PC-9 (cell line): ENCODE measurements around the gene HFM1. TPM values are rescaled to one million over a fixed set of nuclear protein-coding genes. Genes with fewer than 3 reads are reported as not detected.

Experiments
- BruUV-seq: library from RNA; stranded (reverse); fragments of 400-500 nt; replicated peaks from 2 replicates; lab custom pipeline; 2021; lab: Mats Ljungman, UMichigan
- CTCF ChIA-PET: fragments of 300-600 bp; sonication (Branson Sonifier 250); formaldehyde crosslinking; loops from one replicate; lab custom pipeline; 2022; ENCODE audit warnings: antibody characterized with exemption; lab: Charles Lee
- POLR2A ChIA-PET: fragments of 300-600 bp; sonication (Branson Sonifier 250); formaldehyde crosslinking; loops from one replicate; lab custom pipeline; 2022; ENCODE audit warnings: antibody characterized with exemption; ENCODE audit not compliant: unreplicated experiment; lab: Charles Lee
- DNase-seq, 2 experiments: peaks; one replicate each; pipeline versions ENCODE4 v3.0.0 to v3.0.0-alpha.2; 2015 to 2022; ENCODE audit warnings: mixed read lengths in 1 of 2
- H2AFZ ChIP-seq: fragments of 200-600 bp; sonication (generic); 2 replicates; pipeline ENCODE4 v1.8.1; 2017; ENCODE audit warnings: antibody characterized with exemption
- H3F3A ChIP-seq: fragments of 200-600 bp; sonication (generic); 2 replicates; pipeline ENCODE4 v1.8.1; 2017; ENCODE audit warnings: antibody characterized with exemption, mild to moderate bottlenecking, low read depth; ENCODE audit not compliant: insufficient read depth
- H3K27ac ChIP-seq: fragments of 200-600 bp; sonication (generic); 2 replicates; pipeline ENCODE4 v1.6.1; 2016; ENCODE audit warnings: mixed run types
- H3K27me3 ChIP-seq: fragments of 200-600 bp; sonication (generic); 2 replicates; pipeline ENCODE4 v1.6.1; 2016; ENCODE audit warnings: low read depth, mixed run types; ENCODE audit not compliant: insufficient read depth
- H3K36me3 ChIP-seq: fragments of 200-600 bp; sonication (generic); 2 replicates; pipeline ENCODE4 v1.6.1; 2016; ENCODE audit warnings: low read depth, mixed run types
- H3K4me1 ChIP-seq: fragments of 200-600 bp; sonication (generic); replicated peaks from 2 replicates; pipeline ENCODE4 v1.6.1; 2016; ENCODE audit warnings: mixed run types; ENCODE audit not compliant: insufficient read depth
- H3K4me2 ChIP-seq: fragments of 200-600 bp; sonication (generic); 2 replicates; pipeline ENCODE4 v1.6.1; 2017; ENCODE audit warnings: mixed run types
- H3K4me3 ChIP-seq: fragments of 200-600 bp; sonication (generic); 2 replicates; pipeline ENCODE4 v1.6.1; 2016; ENCODE audit warnings: mixed run types
- H3K79me2 ChIP-seq: fragments of 200-600 bp; sonication (generic); 2 replicates; pipeline ENCODE4 v1.6.1; 2017; ENCODE audit warnings: low read depth, mixed run types
- H3K9me2 ChIP-seq: fragments of 200-600 bp; sonication (generic); 2 replicates; pipeline ENCODE4 v1.8.1; 2017; ENCODE audit warnings: mild to moderate bottlenecking; ENCODE audit not compliant: insufficient read depth
- H3K9me3 ChIP-seq: fragments of 200-600 bp; sonication (generic); 2 replicates; pipeline ENCODE4 v1.8.1; 2016; ENCODE audit warnings: low read depth; ENCODE audit not compliant: insufficient read depth
- H4K20me1 ChIP-seq: fragments of 200-600 bp; sonication (generic); 2 replicates; pipeline ENCODE4 v1.8.1; 2017; ENCODE audit not compliant: insufficient read depth
- CTCF ChIP-seq: fragments of 200-600 bp; sonication (generic); conservative IDR thresholded peaks from 2 replicates; pipeline ENCODE4 v1.6.1; 2017; ENCODE audit warnings: mixed run types, antibody characterized with exemption, mild to moderate bottlenecking, moderate library complexity
- EZH2 ChIP-seq: fragments of 200-600 bp; sonication (generic); IDR thresholded peaks from 2 replicates; pipeline ENCODE4 v1.8.0; 2017; ENCODE audit warnings: antibody characterized with exemption, low read depth
- intact Hi-C: fragments of 100-400 bp; cut with micrococcal nuclease; formaldehyde crosslinking; loops from one replicate; pipeline ENCODE4 v1.10.0; 2022; ENCODE audit not compliant: unreplicated experiment
- total RNA-seq: library from RNA; stranded (reverse); gene quantifications from 2 replicates; pipeline ENCODE4 v1.2.3, GENCODE V29; 2021

The HFM1 gene
- total RNA-seq, 1 experiment from 2014 or later = not detected

- Histone ChIP-seq H4K20me1 (no peaks in the 10 kb centered on the region), H3K9me2 (no peaks in the 10 kb centered on the region), H3K4me2 (no peak overlapping the region), H3K79me2 (no peaks in the 10 kb centered on the region), H3K27ac (no peak overlapping the region), H3K36me3 (no peaks in the 10 kb centered on the region), H3F3A (no peaks in the 10 kb centered on the region), H3K4me3 (no peak overlapping the region), H2AFZ (no peak overlapping the region), H3K9me3 (no peaks in the 10 kb centered on the region), H3K27me3 (no peaks in the 10 kb centered on the region), H3K4me1 (no peaks in the 10 kb centered on the region)
- no peak for DNase-seq
- no TSS peak for BruUV-seq
- intact Hi-C loops = loop anchor here (2.0 to 5.0 kb wide), 4 partner anchors 121 to 1011 kb away; partner anchors contain the start of gene CDC7
- ChIA-PET CTCF (no interaction called here), POLR2A (no interaction called here)
- TF ChIP-seq EZH2 (no peak), CTCF (no peak)
Observed at GRCh38 chr1:91281782-91282181, 122.9 kb downstream of the HFM1 start.

- Histone ChIP-seq H3K79me2 (no peaks in the 10 kb centered on the region), H3K4me1 (no peaks in the 10 kb centered on the region), H3K27me3 (no peaks in the 10 kb centered on the region), H3K27ac (no peak overlapping the region), H3F3A (no peaks in the 10 kb centered on the region), H3K4me2 (no peak overlapping the region), H3K36me3 (no peaks in the 10 kb centered on the region), H2AFZ (no peak overlapping the region), H4K20me1 (no peaks in the 10 kb centered on the region), H3K4me3 (no peak overlapping the region), H3K9me2 (no peaks in the 10 kb centered on the region), H3K9me3 (no peaks in the 10 kb centered on the region)
- POLR2A ChIA-PET = no interaction called here
- DNase-seq = no peak
- intact Hi-C loops = loop anchor here (1.0 to 10.0 kb wide), 3 partner anchors 112 to 1164 kb away; no protein-coding TSS in a partner anchor
- BruUV-seq = no TSS peak
- TF ChIP-seq CTCF (peak; percentile 77), EZH2 (no peak)
- CTCF ChIA-PET = interaction anchor here (1.5 kb wide), 1 partner anchor 113 kb away, joined by 23 read pairs; no protein-coding TSS in a partner anchor
Observed at GRCh38 chr1:91278754-91279153, 125.9 kb downstream of the HFM1 start.

GRCh38 chr1:91273875-91274274, 130.8 kb downstream of the HFM1 start:
- no TSS peak for BruUV-seq
- POLR2A ChIA-PET = no interaction called here
- H3K27me3 ChIP-seq = no peaks in the 10 kb centered on the region
- no peaks in the 10 kb centered on the region for H3K4me1 ChIP-seq
- no peak for DNase-seq
- H3K27ac ChIP-seq = no peak overlapping the region
- H3K9me3 ChIP-seq = no peaks in the 10 kb centered on the region
- H3F3A ChIP-seq = no peaks in the 10 kb centered on the region
- no peak overlapping the region for H2AFZ ChIP-seq
- no peaks in the 10 kb centered on the region for H4K20me1 ChIP-seq
- intact Hi-C loops = loop anchor here (10.0 kb wide), 1 partner anchor 549 kb away; no protein-coding TSS in a partner anchor
- H3K9me2 ChIP-seq = no peaks in the 10 kb centered on the region
- CTCF ChIA-PET = no interaction called here
- H3K36me3 ChIP-seq = no peaks in the 10 kb centered on the region
- no peak overlapping the region for H3K4me3 ChIP-seq
- H3K79me2 ChIP-seq = no peaks in the 10 kb centered on the region
- no peak overlapping the region for H3K4me2 ChIP-seq
- TF ChIP-seq CTCF (no peak), EZH2 (no peak)
